ENCODE measurements around the gene ADAMTS17.

DNA sequence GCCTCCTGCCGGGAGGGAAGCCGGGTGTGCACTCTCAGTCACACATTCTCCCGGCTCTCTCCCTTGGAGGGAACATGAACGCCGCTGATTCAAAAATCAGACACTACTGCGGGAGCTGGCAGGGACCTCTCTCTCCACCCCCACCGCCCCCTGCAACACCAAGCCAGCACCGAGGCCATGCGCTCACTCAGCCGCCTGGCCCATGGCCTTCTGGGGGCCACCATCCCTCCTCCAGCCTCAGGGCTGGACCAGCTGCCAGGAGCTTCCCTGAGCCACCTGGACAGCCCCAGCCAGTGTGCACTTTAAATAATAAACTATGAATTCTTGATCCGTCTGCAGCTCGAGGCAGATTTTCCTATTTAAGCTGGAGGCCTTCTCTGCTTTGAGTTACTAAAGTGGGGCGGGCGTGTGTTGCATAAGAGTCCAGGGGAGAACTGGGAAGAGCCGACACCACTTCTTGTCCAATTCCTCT is 30.6 kb downstream of the ADAMTS17 start:
- TF ChIP-seq EZH2 (IDR thresholded peaks at IDR 0.05) (no peak), CTCF (IDR thresholded peaks at IDR 0.05) (no peak)

Measured in neural progenitor cell (in vitro differentiated cells).